ENCODE data around the gene TMEM163.
A peak's percentile ranks its signal among the peaks of the same experiment; 100 is the strongest.

TMEM163 gene

GRCh38 chr2:134667081-134667480 lies 51.7 kb downstream of the TMEM163 start:
- H3K4me3 ChIP-seq = no peak overlapping the region
- no peak for DNase-seq (ENCODE audit: low spot score)
- no peak overlapping the region for H3K27ac ChIP-seq
- no peak for TF ChIP-seq CTCF (IDR thresholded peaks at IDR 0.05)

GRCh38 chr2:134665727-134666506 lies 52.9 kb downstream of the TMEM163 start:
- TF ChIP-seq CTCF (IDR thresholded peaks at IDR 0.05) = no peak
- H3K27ac ChIP-seq = no peak overlapping the region
- DNase-seq (ENCODE audit: low spot score) = no peak
- no peak overlapping the region for H3K4me3 ChIP-seq

DNA sequence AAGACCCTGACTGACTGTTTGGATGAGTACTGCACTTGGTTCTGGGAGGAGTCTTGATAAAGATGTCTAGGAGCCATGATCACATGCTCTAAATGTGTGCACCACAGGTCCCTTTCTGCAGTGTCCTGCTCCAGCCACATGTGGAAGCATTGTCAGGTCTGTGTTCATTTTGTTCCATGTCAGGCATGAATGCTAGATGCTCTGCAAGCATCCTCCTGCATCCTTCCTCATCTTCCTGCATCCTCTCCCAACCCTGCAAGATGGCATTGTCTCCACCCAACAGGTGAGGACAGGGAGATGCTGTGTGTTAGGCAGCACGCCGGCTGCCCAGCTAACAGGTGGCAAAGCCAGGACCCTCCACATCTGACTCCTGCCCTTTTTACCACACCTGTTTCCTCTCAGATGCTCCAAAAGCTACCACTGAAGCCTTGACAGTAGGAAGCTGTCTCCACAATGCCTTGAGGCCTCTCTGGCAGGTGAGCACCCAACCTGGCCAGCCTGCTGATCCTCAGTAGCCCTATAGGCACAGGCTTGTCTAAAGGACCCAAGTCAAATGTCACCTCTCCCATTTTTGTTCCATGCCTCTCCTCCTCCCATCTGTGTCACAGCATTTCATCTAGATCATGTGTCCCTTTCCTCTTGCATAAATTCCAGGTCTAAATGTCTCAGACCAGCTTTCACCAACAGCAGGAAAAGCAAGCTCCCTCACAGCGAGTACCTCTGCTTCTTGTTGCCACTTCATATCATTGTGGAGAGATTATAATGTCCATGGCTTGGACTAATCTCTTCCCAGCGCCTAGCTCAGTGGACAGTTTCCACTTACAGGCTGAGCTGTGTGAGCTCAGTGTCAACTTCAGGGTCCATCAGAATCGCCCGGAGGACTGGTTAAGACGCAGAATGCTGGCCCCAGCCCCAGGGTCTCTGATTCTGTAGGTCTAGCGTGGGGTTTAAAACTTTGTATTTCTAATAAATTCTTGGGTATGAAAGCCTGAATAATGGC lies 55.0 kb downstream of the TMEM163 start:
- H3K4me3 ChIP-seq = no peak overlapping the region
- peak; percentile 52 for DNase-seq (ENCODE audit: low spot score)
- no peak for TF ChIP-seq CTCF (IDR thresholded peaks at IDR 0.05)
- no peak overlapping the region for H3K27ac ChIP-seq

DNA sequence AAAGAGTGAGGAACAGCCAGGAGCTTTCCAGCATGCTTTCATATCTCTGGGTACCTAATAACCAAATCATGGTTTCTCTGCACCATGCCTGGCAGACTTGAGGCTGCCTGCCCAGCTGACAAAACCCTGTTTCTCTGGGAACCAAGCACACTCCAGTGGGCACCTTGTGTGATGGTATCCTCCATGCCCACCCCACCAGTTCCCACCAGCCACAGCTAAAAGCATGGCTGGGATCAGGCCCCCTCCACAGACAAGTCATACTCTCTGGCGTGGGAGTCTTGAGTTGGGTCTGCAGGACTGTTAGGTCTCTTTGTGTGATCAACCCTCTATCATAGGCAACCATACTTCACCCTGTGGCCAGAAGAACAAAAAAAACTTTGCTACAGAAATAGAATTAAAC lies 56.0 kb downstream of the TMEM163 start:
- no peak overlapping the region for H3K27ac ChIP-seq
- H3K4me3 ChIP-seq = no peak overlapping the region
- DNase-seq (ENCODE audit: low spot score) = peak; percentile 26
- no peak for TF ChIP-seq CTCF (IDR thresholded peaks at IDR 0.05)

- DNase-seq (ENCODE audit: low spot score) = no peak
- Histone ChIP-seq H3K4me3 (no peak overlapping the region), H3K27ac (no peak overlapping the region)
- no peak for TF ChIP-seq CTCF (IDR thresholded peaks at IDR 0.05)
Measured at GRCh38 chr2:134660626-134661402, 58.0 kb downstream of the TMEM163 start.

DNA sequence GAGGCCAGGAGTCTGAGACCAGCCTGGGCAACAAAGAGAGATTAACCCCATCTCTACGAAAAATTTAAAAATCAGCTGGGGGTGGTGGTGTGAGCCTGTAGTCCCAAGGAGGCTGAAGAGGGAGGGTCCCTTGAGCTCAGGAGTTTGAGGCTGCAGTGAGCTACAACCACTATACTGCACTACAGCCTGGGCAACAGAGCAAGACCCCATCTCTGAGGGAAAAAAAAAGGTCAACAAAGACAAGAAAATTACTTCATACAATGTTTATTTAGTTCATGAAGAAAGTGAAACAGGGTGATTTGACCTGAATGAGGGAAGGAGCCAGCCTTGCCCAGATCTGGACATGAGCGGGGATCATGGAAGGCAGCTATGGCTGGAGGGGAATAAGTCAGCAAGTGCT lies 59.1 kb downstream of the TMEM163 start:
- DNase-seq (ENCODE audit: low spot score) = peak; percentile 7
- Histone ChIP-seq H3K27ac (no peak overlapping the region), H3K4me3 (no peak overlapping the region)
- no peak for TF ChIP-seq CTCF (IDR thresholded peaks at IDR 0.05)
